Adrenal gland (tissue), 12 donors: ENCODE measurements around the gene RFPL1. TPM values are rescaled to one million over a fixed set of nuclear protein-coding genes. Genes with fewer than 3 reads are reported as not detected.

ENCODE experiments used
- DNase-seq, 7 donors: peaks; one replicate each; pipeline ENCODE4 v3.0.0-alpha.2; 2019 to 2020
- H3K27ac ChIP-seq, 5 donors: fragments of 200-600 bp; sonication (generic) in 4 of 5; 1 replicate in 3 of 5; 2 replicates in 2 of 5; pipeline versions ENCODE4 v1.5.1 to v1.8.0; 2016 to 2020; ENCODE audit warnings: mild to moderate bottlenecking in 1 of 5
- H3K27me3 ChIP-seq: fragments of 200-600 bp; 2 replicates; pipeline ENCODE4 v1.8.0; 2021
- H3K36me3 ChIP-seq, 2 donors: fragments of 200-600 bp; replicated peaks in 1 of 2; 1 replicate in 1 of 2; 2 replicates in 1 of 2; pipeline versions ENCODE4 v1.5.1 to v1.8.0; 2018 to 2022
- H3K4me1 ChIP-seq, 2 donors: fragments of 200-600 bp; replicated peaks in 1 of 2; 1 replicate in 1 of 2; 2 replicates in 1 of 2; pipeline versions ENCODE4 v1.5.1 to v1.8.0; 2018 to 2021
- H3K4me3 ChIP-seq, 4 donors: fragments of 200-600 bp; sonication (generic) in 3 of 4; one replicate each; pipeline ENCODE4 v1.5.1; 2016 to 2018
- H3K9me3 ChIP-seq, 3 donors: fragments of 200-600 bp; sonication (generic) in 1 of 3; replicated peaks in 1 of 3; 1 replicate in 2 of 3; 2 replicates in 1 of 3; pipeline versions ENCODE4 v1.5.1 to v1.8.0; 2016 to 2021
- CTCF ChIP-seq, 6 experiments: fragments of 450-650 bp in 4 of 6; fragments of 200-600 bp in 2 of 6; sonication (generic) in 1 of 6; IDR thresholded peaks; 1 replicate in 5 of 6; 2 replicates in 1 of 6; pipeline versions ENCODE4 v1.5.1 to v1.8.0; 2016 to 2021; ENCODE audit warnings: antibody characterized with exemption in 6 of 6, mild to moderate bottlenecking in 2 of 6, moderate library complexity in 1 of 6
- POLR2A ChIP-seq, 2 donors: fragments of 450-650 bp; IDR thresholded peaks; one replicate each; pipeline ENCODE4 v1.6.1; 2017; ENCODE audit warnings: antibody characterized with exemption in 2 of 2, mild to moderate bottlenecking in 2 of 2, moderate library complexity in 1 of 2
- WGBS, 4 donors: extraction: QIAGEN DNeasy Blood & Tissue Kit in 2 of 4; methylation state at CpG; one replicate each; pipeline versions ENCODE4 v1.1.5 to v1.1.7; 2013 to 2017; 5-methylcytosine and 5-hydroxymethylcytosine counted together
- intact Hi-C, 2 donors: fragments of 100-400 bp; cut with DNase I; formaldehyde crosslinking; loops; one replicate each; pipeline versions ENCODE4 v1.14.1 to v1.15.0; 2022 to 2023
- polyA plus RNA-seq, 3 donors: library from polyadenylated mRNA; stranded (reverse); fragments of 200-250 nt in 2 of 3; fragments of 350-450 nt in 1 of 3; fragmentation: Illumina TruSeq in 1 of 3; extraction: RNeasy Lipid Tissue Mini Kit (QIAGEN cat#74804) in 1 of 3; gene quantifications; one replicate each; pipeline ENCODE4 v1.2.3, GENCODE V29; 2013 to 2014
- total RNA-seq, 9 donors: library from RNA; depleted of rRNA in 4 of 9; stranded (reverse); fragments of >200 nt in 4 of 9; fragments of 120-200 nt in 1 of 9; fragmentation: NEBNext Ultra II Directional in 1 of 9; extraction: Animal tissue kit (Norgen Biotek cat#: 25700) in 1 of 9; gene quantifications; one replicate each; pipeline versions ENCODE4 v1.1.0 to v1.2.4, GENCODE V29; 2013 to 2023
- donor health status: healthy with polysubstance abuse.
- donor health status: Bipolar disorder and iron deficiency.
- donor health status: DM: yes; HTN: yes; CAD: no.
- donor health status: DM: no; HTN: no; CAD: no.
- donor health status: DM: no; HTN: no; CAD: no.
- donor health status: DM: yes; HTN: yes; CAD: no.

RFPL1 gene
- total and polyA plus RNA-seq, 12 donors: not detected

GRCh38 chr22:29445508-29445907 is 7.1 kb downstream of the RFPL1 start:
- WGBS, 4 donors: 78 to 89% (median 84%) methylated on average over 4 of the region's 4 CpGs
- Histone ChIP-seq H3K4me3 (no peak overlapping the region), H3K27ac (no peak overlapping the region), H3K36me3 (no peaks in the 10 kb centered on the region), H3K4me1 (no peaks in the 10 kb centered on the region), H3K9me3 (no peaks in the 10 kb centered on the region), H3K27me3 (no peaks in the 10 kb centered on the region)
- intact Hi-C loops: no loop called here
- DNase-seq: no peak
- TF ChIP-seq POLR2A (IDR thresholded peaks at IDR 0.05): no peak
- no peak for TF ChIP-seq CTCF (IDR thresholded peaks at IDR 0.05)

- 88 to 93% (median 90%) methylated on average over 5 of the region's 5 CpGs for WGBS, 4 donors
Observed at GRCh38 chr22:29447906-29448305, 9.5 kb downstream of the RFPL1 start.

GRCh38 chr22:29449296-29449875 is 11.0 kb downstream of the RFPL1 start:
- TF ChIP-seq CTCF (IDR thresholded peaks at IDR 0.05) (no peak), POLR2A (IDR thresholded peaks at IDR 0.05) (no peak)
- no peaks in the 10 kb centered on the region for H3K4me1 ChIP-seq
- no peak for DNase-seq
- H3K27me3 ChIP-seq: no peaks in the 10 kb centered on the region
- no peak overlapping the region for H3K4me3 ChIP-seq
- H3K36me3 ChIP-seq: no peaks in the 10 kb centered on the region
- no peaks in the 10 kb centered on the region for H3K9me3 ChIP-seq
- intact Hi-C loops: no loop called here
- H3K27ac ChIP-seq: no peak overlapping the region
- WGBS, 4 donors: 92 to 95% (median 94%) methylated on average over 4 to 11 of the region's 11 CpGs

More at GRCh38 chr22:29447906-29448305, 9.5 kb downstream of the RFPL1 start:
- Histone ChIP-seq H3K27ac (no peak overlapping the region), H3K4me3 (no peak overlapping the region), H3K36me3 (no peaks in the 10 kb centered on the region), H3K4me1 (no peaks in the 10 kb centered on the region), H3K9me3 (no peaks in the 10 kb centered on the region), H3K27me3 (no peaks in the 10 kb centered on the region)
- TF ChIP-seq POLR2A (IDR thresholded peaks at IDR 0.05) (no peak), CTCF (IDR thresholded peaks at IDR 0.05) (no peak)
- intact Hi-C loops: no loop called here
- no peak for DNase-seq

- no peaks in the 10 kb centered on the region for H3K4me1 ChIP-seq
- no peak for TF ChIP-seq CTCF (IDR thresholded peaks at IDR 0.05)
- no peak for TF ChIP-seq POLR2A (IDR thresholded peaks at IDR 0.05)
- H3K27ac ChIP-seq: no peak overlapping the region
- intact Hi-C loops: no loop called here
- no peaks in the 10 kb centered on the region for H3K27me3 ChIP-seq
- no peaks in the 10 kb centered on the region for H3K9me3 ChIP-seq
- no peak overlapping the region for H3K4me3 ChIP-seq
- no peak for DNase-seq
- H3K36me3 ChIP-seq: no peaks in the 10 kb centered on the region
- WGBS, 4 donors: 83 to 90% (median 87%) methylated on average over 8 of the region's 8 CpGs
Observed at GRCh38 chr22:29450222-29450621, 11.8 kb downstream of the RFPL1 start.
